ENCODE measurements around the gene CHRND.
A peak's percentile ranks its signal among the peaks of the same experiment; 100 is the strongest.

Gene CHRND

DNA sequence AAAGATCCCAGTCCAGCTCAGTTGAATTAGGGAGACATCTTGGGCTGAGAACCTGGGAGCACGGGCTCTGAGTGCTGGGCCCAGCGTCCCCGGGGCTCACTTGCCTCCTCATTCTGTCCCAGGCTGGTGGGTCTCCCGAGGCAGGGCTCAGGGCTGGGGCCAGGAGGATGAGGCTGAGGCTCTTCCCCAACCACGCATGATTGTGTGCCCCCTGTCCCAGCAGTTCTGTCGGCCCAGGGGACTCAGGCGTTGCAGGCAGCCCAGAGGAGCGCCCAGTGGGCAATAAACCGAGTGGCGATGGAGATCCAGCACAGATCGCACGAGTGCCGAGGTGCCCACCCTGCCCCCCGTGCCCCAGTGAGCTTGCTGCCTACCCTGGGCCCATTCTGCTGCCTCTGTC is 4.9 kb upstream of the CHRND start:
- TF ChIP-seq, protein P1, sequence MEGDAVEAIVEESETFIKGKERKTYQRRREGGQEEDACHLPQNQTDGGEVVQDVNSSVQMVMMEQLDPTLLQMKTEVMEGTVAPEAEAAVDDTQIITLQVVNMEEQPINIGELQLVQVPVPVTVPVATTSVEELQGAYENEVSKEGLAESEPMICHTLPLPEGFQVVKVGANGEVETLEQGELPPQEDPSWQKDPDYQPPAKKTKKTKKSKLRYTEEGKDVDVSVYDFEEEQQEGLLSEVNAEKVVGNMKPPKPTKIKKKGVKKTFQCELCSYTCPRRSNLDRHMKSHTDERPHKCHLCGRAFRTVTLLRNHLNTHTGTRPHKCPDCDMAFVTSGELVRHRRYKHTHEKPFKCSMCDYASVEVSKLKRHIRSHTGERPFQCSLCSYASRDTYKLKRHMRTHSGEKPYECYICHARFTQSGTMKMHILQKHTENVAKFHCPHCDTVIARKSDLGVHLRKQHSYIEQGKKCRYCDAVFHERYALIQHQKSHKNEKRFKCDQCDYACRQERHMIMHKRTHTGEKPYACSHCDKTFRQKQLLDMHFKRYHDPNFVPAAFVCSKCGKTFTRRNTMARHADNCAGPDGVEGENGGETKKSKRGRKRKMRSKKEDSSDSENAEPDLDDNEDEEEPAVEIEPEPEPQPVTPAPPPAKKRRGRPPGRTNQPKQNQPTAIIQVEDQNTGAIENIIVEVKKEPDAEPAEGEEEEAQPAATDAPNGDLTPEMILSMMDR (conservative IDR thresholded peaks at IDR 0.05) = no peak

GRCh38 chr2:232521959-232522622 is 3.9 kb upstream of the CHRND start:
- TF ChIP-seq, protein P1 (conservative IDR thresholded peaks at IDR 0.05) = peak; percentile 92
- H3K27ac ChIP-seq = no peak overlapping the region

More for the DNA sequence above, 4.9 kb upstream of the CHRND start:
- no peak overlapping the region for H3K27ac ChIP-seq

- TF ChIP-seq, protein P1 (conservative IDR thresholded peaks at IDR 0.05) = no peak
- H3K27ac ChIP-seq = no peak overlapping the region
Observed at GRCh38 chr2:232522623-232523401, 3.1 kb upstream of the CHRND start.

GRCh38 chr2:232523402-232523681 is 2.6 kb upstream of the CHRND start:
- TF ChIP-seq, protein P1 (conservative IDR thresholded peaks at IDR 0.05) = no peak
- H3K27ac ChIP-seq = no peak overlapping the region

DNA sequence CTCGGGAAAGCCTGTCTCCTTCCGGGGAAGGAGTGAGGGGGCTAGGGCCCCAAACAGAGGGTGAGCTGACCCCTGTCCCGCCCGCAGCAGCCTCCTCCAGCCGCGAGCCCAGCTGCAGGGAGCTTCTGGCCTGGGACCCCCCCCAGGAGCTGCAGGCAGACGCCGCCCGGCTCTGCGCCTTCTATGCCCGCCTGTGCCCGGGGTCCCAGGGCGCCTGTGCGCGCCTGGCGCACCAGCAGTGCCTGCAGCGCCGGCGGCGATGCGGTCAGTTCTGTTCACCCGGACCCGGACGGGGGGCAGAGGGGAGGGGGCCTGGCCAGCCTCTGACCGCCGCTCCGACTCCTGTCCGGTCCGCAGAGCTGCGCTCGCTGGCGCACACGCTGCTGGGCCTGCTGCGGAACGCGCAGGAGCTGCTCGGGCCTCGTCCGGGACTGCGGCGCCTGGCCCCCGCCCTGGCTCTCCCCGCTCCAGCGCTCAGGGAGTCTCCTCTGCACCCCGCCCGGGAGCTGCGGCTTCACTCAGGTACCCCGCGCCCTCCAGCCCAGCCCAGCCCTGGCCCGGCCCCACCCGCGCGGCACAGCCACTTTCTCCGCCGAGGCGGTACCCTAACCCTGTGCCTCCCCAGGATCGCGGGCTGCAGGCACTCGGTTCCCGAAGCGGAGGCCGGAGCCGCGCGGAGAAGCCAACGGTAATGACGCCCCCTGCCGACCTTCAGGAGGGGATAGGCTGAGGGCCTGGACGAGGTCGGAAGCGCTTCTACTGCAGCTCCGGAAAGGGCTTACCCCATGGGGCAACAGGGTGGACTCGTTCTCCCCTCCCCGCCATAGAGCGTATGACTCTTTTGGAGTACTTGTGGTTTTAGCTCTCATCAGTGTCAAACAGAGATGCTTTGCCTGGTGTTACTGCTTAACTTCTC is 2.0 kb upstream of the CHRND start:
- H3K27ac ChIP-seq = no peak overlapping the region
- TF ChIP-seq, protein P1 (conservative IDR thresholded peaks at IDR 0.05) = peak; percentile 44

DNA sequence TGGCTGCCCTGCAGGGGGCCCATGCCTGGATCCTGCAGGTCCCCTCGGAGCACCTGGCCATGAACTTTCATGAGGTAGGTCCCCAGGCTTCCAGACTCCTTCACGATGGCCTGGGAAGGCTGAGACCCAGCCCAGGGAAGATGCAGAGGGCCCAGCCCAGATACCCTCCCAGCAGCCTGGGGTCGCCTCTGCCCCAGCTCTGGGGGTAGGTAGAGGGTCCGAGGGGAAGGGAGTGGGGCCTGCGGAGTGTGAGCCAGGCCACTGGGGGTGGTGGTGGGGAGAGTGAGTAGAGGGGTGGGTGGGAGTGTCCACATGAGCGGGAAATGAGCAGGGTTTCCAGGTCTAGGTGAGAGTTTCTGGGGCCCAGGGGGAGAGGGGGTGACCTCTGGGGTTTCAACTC is 1.2 kb upstream of the CHRND start:
- H3K27ac ChIP-seq = no peak overlapping the region
- TF ChIP-seq, protein P1 (conservative IDR thresholded peaks at IDR 0.05) = no peak

DNA sequence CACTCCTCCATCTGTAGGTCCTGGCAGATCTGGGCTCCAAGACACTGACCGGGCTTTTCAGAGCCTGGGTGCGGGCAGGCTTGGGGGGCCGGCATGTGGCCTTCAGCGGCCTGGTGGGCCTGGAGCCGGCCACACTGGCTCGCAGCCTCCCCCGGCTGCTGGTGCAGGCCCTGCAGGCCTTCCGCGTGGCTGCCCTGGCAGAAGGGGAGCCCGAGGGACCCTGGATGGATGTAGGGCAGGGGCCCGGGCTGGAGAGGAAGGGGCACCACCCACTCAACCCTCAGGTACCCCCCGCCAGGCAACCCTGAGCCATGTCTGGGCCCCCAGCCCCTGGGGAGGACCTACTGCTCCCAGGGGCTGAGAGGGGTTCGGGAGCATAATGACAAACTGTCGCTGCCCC is 761 bp upstream of the CHRND start:
- TF ChIP-seq, protein P1 (conservative IDR thresholded peaks at IDR 0.05) = no peak
- no peak overlapping the region for H3K27ac ChIP-seq
